Esophagus muscularis mucosa (tissue), 4 donors: ENCODE results near the gene TMEM131.

Experiments used
- EP300 ChIP-seq: sonication (generic); formaldehyde crosslinking; IDR thresholded peaks from one replicate; pipeline ENCODE4 v1.6.1; 2017; ENCODE audit warnings: antibody characterized with exemption
- POLR2A ChIP-seq: fragments of 450-650 bp; IDR thresholded peaks from one replicate; pipeline ENCODE4 v1.6.1; 2017; ENCODE audit warnings: antibody characterized with exemption, moderate library complexity, mild to moderate bottlenecking, low read depth
- POLR2AphosphoS5 ChIP-seq, 2 donors: sonication (generic); formaldehyde crosslinking; IDR thresholded peaks; one replicate each; pipeline ENCODE4 v1.6.1; 2017; ENCODE audit warnings: antibody characterized with exemption in 2 of 2
- TF ChIP-seq, protein P1 (sequence below), 3 experiments: fragments of 200-600 bp in 2 of 3; fragments of 450-650 bp in 1 of 3; sonication (generic) in 2 of 3; IDR thresholded peaks; one replicate each; pipeline ENCODE4 v1.5.1; 2017 to 2019; ENCODE audit warnings: antibody characterized with exemption in 3 of 3, mild to moderate bottlenecking in 2 of 3, moderate library complexity in 1 of 3

DNA sequence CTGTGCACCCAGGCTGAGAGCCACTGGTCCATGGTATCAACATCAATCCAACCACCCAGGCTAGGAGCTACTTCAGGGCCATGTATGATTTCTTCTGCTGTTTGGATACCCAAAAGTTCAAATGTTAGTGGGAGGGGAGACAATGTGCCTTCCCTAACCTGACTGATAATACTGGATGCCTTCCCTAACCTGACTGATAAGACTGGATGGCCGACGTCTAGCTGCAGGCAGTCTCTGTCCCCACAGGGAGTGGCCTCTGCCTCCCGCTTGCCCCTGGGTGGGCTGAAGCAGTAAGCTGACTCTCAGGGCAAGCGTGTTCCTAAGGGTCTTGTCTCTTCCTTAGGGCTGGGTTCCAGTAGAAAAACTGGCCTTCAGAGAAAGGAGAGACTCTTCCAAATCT is 216.6 kb downstream of the TMEM131 start:
- TF ChIP-seq, protein P1, sequence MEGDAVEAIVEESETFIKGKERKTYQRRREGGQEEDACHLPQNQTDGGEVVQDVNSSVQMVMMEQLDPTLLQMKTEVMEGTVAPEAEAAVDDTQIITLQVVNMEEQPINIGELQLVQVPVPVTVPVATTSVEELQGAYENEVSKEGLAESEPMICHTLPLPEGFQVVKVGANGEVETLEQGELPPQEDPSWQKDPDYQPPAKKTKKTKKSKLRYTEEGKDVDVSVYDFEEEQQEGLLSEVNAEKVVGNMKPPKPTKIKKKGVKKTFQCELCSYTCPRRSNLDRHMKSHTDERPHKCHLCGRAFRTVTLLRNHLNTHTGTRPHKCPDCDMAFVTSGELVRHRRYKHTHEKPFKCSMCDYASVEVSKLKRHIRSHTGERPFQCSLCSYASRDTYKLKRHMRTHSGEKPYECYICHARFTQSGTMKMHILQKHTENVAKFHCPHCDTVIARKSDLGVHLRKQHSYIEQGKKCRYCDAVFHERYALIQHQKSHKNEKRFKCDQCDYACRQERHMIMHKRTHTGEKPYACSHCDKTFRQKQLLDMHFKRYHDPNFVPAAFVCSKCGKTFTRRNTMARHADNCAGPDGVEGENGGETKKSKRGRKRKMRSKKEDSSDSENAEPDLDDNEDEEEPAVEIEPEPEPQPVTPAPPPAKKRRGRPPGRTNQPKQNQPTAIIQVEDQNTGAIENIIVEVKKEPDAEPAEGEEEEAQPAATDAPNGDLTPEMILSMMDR (IDR thresholded peaks at IDR 0.05), result no peak
- TF ChIP-seq POLR2A, result no peak
- TF ChIP-seq POLR2AphosphoS5 (IDR thresholded peaks at IDR 0.05), result no peak
- no peak for TF ChIP-seq EP300
